ENCODE results near the gene EHD4.

The EHD4 gene

DNA sequence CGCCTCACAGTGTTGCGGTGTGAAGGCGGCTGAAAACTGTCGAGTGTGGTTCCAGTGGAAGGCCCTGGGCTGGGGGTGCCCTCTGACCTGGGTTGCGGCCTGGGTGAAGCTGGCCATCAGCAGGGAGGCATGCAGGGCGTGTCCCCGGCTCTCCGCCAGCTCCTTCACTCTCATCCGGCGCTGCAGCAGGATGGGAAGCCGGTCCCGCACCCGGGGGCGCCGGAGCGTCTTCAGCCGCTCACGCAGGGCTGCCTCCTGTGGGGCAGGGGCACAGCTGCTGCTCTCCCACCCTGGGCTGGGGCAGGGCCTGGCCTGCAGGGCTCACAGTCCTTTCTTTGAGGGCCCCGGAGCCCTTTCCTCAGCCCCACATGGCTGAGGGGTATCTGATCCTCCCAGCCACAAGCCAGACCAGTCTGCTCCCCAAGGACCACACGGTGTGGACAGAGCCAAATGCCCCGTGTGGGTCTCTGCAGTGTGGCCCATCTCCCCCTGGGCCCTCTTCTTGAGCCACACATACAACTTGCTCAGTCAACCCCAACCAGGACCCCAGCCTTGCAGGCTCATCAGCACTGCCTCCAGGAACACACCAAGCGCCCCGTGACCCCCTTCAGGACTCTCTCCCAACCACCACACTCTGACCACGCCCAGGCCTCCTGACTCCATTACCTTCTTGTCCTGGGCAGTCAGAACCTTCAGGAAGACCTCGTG is 105.3 kb downstream of the EHD4 start:
- DNase-seq (ENCODE audit: insufficient read length, low spot score): no peak
- FAIRE-seq: no peak

DNA sequence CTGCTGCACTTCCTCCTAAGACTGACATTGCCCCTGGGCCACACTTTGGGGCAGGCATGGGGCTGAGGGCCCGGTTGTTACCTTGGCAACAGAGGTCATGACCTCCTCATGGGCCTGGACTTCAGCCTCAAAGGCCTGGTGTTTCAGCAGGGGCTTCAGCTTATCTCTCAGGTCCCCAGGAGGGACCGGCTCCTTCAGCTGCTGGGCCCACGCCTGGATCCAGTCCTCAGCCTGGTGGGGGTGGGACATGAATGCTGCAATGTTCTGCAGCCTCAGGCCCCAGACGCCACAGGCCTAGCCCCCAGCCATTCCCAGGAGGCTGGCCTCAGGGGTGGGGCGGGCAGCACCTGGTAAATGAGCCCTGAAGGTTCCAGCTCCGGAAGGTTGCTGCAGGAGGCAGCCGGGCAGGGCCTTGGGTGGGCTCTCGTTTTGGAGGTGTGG is 106.1 kb downstream of the EHD4 start:
- DNase-seq (ENCODE audit: insufficient read length, low spot score) (no peak), FAIRE-seq (no peak)

DNA sequence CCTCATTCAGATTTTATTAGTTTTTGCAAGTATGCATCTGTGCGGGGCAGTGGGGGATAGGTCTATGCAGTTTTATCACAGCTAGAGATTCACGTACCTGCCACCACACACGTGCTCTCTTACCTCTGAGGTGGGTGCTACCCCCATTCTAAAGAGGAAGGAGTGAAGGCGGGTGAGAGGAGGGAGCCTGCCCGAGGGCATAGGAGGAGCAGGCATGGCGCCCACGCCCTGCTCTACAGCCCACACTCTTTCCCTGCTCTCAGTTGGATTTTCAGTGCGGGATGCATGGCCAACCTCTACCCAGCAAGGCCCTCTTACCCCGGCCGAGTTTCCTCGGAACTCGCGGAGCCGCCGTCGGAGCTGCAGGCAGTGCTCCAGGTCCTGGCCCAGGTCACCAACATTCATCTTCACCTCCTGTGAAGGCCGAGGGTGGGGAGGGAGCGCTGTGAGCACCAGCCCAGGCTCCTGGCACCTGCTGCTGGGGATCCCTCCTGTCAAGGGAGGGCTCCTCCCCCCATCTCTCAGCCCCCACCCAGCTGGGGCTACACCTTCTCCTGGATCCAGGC is 106.8 kb downstream of the EHD4 start:
- DNase-seq (ENCODE audit: insufficient read length, low spot score) (no peak), FAIRE-seq (no peak)

DNA sequence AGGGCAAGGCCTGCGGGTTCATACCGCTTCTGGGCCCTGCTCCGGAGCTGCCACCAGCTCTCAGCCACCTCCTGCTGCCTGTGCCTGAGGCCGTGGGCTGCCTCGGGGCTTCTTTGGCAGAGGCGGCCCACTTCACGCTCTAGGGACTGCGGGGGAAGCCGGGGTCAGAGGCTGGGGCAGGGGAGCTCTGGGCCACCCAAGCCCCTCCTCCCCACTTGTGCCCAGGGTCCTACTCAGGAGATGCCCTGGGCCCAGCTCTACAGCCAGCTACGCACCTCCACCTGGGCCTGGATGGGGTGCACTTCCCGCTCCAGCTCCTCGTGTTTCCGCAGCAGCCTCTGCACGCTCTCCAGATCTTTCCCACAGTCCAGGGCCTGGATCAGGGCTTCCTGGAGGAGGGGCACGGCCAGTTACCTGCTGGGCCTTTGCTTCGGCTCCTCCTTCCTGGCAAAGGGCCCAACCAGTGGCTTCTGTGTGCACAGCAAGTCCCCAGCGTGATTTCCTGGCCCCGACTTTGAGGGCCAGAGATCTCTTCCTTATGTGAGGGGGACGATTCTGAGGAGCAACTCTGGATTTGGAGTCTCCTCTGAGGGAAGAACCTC is 109.7 kb downstream of the EHD4 start:
- no peak for FAIRE-seq
- DNase-seq (ENCODE audit: insufficient read length, low spot score): no peak

DNA sequence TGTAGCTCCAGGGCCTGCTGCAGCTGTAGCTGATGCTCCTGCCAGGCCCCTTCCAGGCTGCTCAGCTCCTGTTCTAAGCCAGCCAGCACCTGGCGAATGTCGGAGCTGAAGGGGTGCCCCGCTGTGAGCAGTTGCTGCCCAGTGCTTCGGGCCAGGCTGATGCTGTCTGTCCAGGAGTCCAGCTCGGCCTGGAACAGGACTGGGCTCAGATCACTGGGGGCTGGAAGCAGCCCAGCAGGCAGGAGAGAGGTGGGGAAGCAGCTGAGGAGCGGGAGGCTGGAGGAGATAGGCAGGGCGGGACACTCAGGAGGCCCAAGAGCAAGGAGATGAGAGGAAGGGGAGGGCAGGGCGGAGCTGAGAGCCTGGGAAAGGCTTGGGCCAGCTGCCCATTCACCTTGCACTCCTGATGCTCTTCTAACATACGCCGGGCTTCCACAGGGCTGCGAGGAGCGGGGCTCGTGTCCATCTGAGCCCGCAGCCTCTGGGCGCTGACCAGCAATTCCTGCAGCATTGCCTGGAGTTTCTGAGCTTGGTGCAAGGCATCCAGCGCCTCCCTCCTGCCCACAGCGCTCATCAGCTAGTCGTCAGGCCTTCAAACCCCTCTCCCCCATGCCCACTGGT is 110.5 kb downstream of the EHD4 start:
- FAIRE-seq (no peak), DNase-seq (ENCODE audit: insufficient read length, low spot score) (no peak)

DNA sequence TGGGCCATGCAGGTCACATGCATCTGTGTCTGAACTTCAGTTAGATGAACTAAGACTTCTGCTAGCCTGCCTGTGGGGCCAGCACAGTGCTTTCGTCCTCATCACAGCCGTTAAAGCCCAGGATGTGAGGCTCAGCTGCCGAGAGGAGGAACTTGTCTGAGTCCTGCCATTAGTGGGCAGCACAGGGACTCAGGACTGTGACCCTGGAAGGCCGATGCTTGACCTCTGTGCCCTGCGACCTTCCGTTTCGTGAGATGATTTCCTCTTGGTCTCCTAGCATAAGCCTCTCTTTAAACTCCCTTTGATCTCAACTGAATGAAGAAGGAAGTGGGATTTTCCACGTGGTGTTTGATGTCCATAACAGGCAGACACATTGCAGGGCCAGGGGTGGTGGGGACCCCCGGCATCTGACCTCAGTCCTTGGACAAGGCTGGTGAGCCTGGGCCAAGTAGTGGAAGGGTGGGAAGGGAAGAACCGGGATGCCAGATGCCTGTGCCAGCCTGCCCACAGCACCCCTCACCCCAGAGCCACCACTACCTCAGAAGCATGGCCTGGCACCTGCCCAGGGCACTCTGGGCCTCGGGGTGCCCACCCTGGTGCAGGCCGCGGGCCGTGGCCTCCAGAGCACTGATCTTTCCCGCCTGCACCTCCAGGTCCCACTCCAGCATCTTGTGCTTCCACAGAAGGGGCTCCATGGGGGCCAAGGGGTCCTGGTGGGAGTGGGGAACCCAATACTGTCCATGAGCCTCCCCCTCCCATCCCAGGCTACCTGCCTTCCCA is 112.1 kb downstream of the EHD4 start:
- no peak for DNase-seq (ENCODE audit: insufficient read length, low spot score)
- no peak for FAIRE-seq

DNA sequence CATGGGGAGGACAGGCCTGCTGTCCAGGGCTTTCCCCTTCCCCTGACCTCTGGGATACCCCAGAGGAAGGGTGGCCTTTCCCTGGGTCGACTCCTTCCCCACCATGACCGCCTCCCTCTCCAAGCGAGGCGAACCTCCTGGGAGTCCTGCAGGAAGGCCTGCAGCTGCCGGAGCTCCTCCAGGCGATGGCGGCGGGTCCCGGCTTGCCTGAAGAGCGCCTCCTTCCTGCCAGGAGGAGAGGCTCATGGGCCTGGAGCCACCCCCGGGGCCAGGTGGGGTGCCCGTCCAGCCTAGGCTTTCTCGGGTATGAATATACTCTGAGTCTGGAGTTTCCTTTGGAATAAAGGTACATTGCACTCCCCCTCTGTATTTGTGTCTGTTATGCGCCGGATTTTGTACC is 113.6 kb downstream of the EHD4 start:
- DNase-seq (ENCODE audit: insufficient read length, low spot score) (no peak), FAIRE-seq (no peak)

DNA sequence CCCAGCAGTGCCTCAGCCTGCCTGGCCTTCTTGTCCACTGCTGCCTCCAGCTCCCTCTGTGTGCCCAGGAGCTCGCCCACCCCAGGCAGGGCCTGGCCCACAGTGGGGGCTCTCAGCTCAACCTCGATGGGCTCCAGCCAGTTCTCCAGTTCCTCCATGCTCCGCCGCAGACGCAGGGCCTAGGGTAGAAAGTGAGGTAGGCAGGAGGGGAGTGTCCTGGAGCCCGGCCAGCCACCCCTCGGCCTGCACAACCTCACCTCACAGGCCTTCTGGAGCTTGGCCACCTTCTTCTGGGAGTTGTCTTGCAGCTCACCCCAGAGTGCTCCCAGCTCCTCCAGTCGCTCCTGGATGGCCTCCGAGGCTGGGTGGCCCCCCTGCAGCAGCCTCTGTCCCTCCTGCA is 115.0 kb downstream of the EHD4 start:
- DNase-seq (ENCODE audit: insufficient read length, low spot score): no peak
- no peak for FAIRE-seq

DNA sequence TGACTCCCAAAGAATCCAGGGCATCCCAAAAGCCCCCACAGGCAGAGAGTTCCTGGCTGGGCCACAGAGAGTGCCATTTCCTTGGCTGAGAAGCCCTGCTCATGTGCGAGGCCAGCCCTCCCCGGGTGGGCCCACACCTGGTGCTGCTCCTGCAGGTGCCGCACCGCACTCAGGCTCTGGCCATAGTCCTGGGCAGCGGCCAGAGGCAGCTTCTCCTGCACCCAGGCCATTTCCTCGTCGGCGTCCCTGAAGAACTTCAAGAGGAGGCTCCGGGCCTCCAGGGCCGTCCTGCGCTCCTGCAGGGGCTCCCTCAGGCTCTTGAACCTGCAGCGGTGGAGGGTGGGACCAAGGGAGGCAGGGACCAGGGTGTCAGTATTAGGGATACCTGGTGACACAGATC is 115.6 kb downstream of the EHD4 start:
- FAIRE-seq (no peak), DNase-seq (ENCODE audit: insufficient read length, low spot score) (no peak)

DNA sequence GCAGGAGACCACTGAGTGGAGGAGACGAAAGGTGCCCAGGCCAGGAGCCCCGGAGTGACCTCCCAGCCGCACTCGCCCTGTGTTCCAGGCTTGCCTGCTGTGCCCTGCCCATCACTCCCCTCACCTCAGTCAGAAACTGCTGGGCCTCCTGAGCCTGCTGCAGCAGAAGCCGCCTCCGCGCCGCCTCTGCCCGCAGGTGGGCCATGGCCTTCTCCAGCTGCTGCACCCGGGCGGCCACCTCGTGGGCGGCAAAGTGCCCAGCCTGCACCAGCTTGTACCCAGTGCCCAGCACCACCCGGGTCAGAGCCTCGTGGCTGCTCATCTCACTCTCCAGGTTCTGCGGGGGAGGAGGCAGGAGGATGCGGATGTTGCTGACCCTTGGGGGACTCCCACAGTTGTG is 116.1 kb downstream of the EHD4 start:
- DNase-seq (ENCODE audit: insufficient read length, low spot score) (no peak), FAIRE-seq (no peak)

DNA sequence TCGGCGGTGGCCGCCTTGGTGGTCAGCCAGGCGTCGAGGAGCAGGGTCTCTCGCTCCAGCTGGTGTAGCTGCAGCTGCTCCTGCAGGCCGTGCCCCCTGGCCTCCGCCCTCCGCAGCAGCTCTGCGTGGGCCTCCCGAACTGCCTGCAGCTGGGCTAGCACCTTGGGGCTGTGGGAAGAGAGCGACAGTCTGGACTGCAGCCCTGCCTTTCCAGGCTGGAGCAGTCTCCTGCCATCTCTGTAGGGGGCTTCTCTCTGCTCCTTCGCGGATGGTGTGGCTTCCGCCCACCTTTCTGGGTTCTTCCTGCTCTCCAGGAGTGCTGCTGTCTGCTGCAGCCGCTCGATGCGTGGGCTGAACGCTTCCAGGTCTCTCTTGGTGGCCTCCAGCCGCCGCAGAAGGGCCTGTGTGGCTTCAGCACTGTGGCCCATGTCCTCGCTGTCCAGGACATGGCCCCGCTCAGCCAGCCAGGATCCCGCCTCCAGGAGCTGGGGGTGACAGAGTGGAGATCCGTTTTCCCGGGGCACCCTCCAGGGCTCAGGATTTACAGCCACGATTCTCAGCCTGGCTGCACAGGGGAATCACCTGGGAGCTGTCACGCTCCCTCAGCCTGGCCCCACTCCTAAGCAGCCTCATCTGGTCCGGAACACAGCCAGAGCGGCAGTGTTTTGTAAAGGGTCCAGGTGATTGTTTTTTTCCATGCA is 116.9 kb downstream of the EHD4 start:
- DNase-seq (ENCODE audit: insufficient read length, low spot score): no peak
- FAIRE-seq: no peak

DNA sequence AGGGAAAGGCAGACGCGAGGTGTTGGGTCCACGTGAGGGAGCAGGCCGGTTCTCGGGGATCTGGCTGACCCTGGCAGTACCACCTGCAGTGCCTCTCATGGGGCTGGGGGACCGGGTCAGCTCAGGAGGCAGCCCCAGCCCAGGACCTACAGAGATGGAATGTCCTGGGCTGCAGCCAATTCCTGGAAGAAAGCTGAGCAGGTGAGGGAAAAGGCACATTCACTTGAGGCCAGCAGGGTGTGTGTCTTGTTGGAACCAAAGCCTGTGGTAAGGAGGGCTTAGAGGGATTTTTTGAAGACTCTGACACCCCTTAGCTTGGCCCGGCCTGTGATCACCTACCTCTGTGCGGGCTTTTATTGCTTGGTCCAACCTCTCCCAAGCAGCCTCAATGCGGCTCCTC is 117.9 kb downstream of the EHD4 start:
- DNase-seq (ENCODE audit: insufficient read length, low spot score): no peak
- no peak for FAIRE-seq

DNA sequence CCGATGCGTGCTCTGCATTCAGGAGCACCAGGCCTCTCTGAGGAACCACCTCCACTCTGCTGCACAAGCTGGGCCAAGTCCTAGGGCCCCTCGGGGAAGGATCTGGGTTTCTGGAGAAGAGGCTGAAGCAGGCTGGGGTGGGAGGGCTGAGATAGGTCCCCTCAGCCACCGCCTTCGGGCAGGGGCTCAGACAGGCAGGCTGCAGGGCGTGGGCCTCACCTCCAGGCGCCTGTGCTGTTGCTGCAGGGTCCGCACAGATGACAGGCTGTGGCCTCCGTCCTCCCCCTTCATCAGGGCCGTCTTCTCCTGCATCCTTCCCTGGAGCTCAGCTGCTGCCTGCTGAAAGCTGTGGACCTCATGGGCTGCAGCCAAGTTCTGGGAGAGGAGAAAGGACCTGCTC is 118.5 kb downstream of the EHD4 start:
- FAIRE-seq (no peak), DNase-seq (ENCODE audit: insufficient read length, low spot score) (no peak)

DNA sequence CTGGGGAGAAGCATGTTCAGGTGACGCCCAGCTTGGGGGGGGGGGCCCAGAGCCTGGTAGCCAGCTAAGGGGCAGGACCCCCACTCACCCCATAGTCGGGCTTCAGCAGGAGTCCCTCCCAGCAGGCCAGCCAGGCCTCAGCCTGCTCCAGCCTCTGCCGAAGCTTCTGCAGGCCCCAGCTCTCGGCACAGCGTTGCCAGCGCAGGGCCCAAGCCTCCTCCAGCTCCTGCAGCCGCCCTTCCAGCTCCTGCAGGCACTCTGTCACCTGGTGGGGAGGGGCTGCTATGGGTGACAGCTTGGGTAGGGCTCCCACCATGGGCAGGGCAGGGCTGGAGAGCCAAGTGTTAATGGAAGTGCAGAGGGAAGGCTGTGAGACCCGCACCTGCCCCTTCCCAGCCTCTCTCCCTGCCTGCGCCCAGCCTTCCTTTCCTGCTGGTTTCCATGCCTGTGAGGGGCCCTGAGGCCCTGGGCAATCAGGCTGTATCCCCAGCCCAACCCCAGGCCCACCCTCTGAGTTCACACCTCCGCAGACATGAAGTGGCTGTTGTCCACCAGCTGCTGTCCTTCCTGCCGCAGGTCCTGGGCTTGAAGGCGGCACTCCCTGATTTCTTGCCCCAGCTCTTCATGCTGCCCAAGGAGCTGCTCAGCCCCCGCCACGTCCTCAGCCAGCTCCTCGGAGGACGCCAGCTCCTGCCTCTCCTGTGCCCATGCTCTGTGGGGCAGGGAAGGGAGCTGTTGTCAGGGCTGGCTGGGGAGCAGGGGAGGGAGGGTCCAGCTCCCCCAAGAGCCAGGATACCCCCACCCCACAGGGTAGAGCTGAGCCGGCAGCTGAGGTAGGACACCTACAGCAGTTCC is 119.4 kb downstream of the EHD4 start:
- DNase-seq (ENCODE audit: insufficient read length, low spot score): no peak
- no peak for FAIRE-seq

DNA sequence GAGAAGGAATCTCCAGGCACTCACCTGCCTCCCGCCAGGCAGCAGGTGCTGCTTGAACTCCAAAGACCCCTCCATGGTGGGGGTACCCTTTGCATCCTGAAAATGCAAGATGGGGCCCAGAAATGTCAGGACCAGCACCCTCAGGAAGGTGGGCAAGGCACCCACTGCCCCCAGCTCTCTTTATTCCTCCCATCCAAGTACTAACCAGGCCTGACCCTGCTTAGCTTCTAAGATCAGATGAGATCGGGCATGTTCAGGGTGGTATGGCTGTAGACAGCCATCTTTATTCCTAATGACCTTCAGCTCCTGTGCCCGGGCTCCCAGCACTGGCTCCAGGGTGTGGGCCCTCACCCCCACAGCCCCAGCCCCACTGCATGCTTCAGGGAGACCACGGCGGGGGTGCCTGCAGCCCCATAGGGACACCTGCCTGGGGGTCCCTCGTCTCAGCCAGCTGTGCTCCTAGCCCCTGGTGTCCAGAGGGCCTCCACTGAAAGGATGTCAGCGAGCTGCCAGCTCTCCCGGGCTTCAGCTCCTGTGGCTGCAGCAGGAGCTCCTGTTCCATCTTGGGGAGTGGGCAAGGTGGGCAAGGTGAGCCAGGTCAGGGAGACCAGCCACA is 120.5 kb downstream of the EHD4 start:
- FAIRE-seq (no peak), DNase-seq (ENCODE audit: insufficient read length, low spot score) (no peak)

DNA sequence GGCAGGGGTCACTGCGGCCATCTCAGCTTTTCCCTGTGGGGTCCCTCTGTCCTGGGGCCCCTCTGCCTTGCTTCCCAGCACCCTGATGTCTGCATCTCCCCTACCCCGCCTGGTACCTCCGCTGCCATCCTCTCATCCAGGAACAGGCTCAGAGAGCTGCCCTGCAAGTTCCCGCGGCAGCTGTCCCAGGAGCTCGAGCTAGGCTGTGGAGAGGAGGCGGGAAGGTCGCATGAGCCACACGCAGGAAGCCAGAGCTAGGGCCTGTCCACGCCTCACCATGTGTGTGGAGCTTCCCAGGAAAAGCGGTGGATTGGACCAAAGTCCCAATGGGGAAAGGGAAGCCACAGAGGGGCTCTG is 121.2 kb downstream of the EHD4 start:
- no peak for DNase-seq (ENCODE audit: insufficient read length, low spot score)

DNA sequence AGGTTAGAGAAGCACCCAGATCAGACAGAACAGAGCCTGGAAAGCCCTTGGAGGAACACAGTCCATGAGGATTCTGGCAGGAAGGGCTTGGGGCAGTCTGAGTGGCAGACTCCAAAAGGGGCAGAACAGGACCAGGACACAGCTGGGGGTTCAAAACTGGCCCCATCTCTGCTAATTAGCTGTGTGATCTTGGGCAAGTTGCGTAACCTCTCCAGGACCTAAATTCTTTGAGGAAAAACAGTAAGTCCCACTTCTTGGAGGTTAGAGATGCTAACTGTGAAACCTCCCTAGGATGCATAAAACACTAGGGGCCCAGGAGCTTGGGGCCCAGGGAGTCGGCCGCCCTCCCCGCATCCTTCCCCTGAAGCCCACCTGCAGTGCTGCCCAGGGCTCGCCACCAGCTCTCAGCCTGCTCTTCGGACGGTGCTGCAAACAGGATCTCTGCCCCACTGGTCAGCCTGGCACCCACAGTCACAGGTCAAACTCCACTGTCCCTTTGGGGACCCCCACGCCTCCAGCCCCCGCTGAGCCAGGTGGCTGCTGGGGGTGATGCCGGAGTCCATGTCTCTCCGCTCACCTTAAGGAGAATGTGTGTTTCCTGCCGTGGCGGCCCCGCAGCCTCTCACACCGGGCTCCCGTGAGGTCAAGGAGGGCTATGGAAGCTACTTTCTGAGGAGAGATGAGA is 121.7 kb downstream of the EHD4 start:
- no peak for FAIRE-seq
- no peak for DNase-seq (ENCODE audit: insufficient read length, low spot score)

More for the DNA sequence above, 121.2 kb downstream of the EHD4 start:
- no peak for FAIRE-seq

DNA sequence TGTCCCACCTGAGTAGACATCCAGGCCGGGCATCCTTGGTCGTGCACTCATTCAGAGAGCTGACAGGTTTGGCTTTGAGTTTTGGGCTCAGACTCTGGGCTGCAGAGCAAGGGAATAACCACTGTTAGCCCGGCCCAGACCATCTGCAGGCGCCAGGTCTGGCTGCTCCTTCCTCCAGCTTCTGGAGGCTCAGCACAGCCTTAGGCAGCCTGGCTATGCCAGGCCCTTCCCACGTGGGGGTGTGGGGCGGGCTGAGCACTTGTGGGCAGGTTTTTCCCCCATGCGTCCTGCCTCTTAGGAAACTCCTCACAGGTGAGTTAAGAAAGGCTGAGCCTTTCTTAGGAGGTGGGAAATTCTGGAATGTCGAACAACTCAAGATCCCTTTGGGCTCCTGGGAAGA is 122.5 kb downstream of the EHD4 start:
- FAIRE-seq (no peak), DNase-seq (ENCODE audit: insufficient read length, low spot score) (no peak)

DNA sequence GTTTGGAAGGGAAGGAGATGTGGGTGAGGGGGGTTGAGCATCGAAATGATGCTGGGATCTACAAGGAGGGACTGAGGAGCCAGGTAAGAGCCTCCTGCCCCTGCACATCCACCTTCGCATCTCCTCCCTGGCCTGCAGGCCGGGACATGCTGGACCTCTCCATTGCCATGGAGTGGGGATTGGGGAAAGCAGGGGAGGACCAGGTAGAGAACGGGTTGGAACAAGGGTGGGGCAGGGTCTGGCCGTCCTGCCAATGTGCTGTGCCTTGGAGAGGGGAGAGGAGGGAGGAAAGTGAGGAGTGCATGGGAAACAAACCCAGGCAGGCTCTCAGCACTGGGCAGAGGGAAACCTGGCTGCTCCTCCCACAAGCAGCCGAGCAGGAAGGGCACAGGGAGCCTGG is 123.2 kb downstream of the EHD4 start:
- FAIRE-seq (no peak), DNase-seq (ENCODE audit: insufficient read length, low spot score) (no peak)
